Neutrophil (primary cell): ENCODE data around the gene SYCP2.
A peak's percentile ranks its signal among the peaks of the same experiment; 100 is the strongest.

Source experiments
- H3K27ac ChIP-seq: fragments of 200-600 bp; sonication (generic); 2 replicates; pipeline ENCODE4 v1.5.1; 2016; ENCODE audit warnings: mild to moderate bottlenecking, moderate library complexity
- H3K27me3 ChIP-seq: fragments of 200-600 bp; sonication (generic); 2 replicates; pipeline ENCODE4 v1.6.0; 2016; ENCODE audit warnings: mild to moderate bottlenecking
- H3K36me3 ChIP-seq: fragments of 200-600 bp; sonication (generic); 2 replicates; pipeline ENCODE4 v1.5.1; 2017
- H3K4me1 ChIP-seq, 2 experiments: fragments of 200-600 bp in 1 of 2; sonication (generic) in 1 of 2; 1 replicate in 1 of 2; 2 replicates in 1 of 2; pipeline versions ENCODE4 v1.5.1 to v1.6.1; 2013 to 2016; ENCODE audit warnings: low read depth in 1 of 2, low read length in 1 of 2, mild to moderate bottlenecking in 1 of 2, moderate library complexity in 1 of 2; ENCODE audit not compliant: control insufficient read depth in 1 of 2, insufficient read depth in 1 of 2
- H3K4me3 ChIP-seq, 2 experiments: fragments of 200-600 bp in 1 of 2; sonication (generic) in 1 of 2; 1 replicate in 1 of 2; 2 replicates in 1 of 2; pipeline ENCODE4 v1.5.1; 2013 to 2016; ENCODE audit warnings: low read depth in 1 of 2, low read length in 1 of 2, mild to moderate bottlenecking in 1 of 2, moderate library complexity in 1 of 2
- H3K9me3 ChIP-seq: fragments of 200-600 bp; sonication (generic); 2 replicates; pipeline ENCODE4 v1.5.1; 2016
- CTCF ChIP-seq: fragments of 200-600 bp; sonication (generic); IDR thresholded peaks from 2 replicates; pipeline ENCODE4 v1.5.1; 2016; ENCODE audit warnings: antibody characterized with exemption

SYCP2 gene

GRCh38 chr20:59932616-59933295, 681 bp downstream of the SYCP2 start:
- Histone ChIP-seq H3K4me3 (peak overlapping the region; percentile 69 to 77), H3K27ac (no peak overlapping the region), H3K36me3 (peaks cover 3% of the 10 kb centered on the region), H3K9me3 (no peaks in the 10 kb centered on the region), H3K4me1 (peaks cover 34 to 49% of the 10 kb centered on the region in 2 experiments), H3K27me3 (no peaks in the 10 kb centered on the region)
- no peak for TF ChIP-seq CTCF

- no peaks in the 10 kb centered on the region for H3K27me3 ChIP-seq
- peaks cover 3% of the 10 kb centered on the region for H3K36me3 ChIP-seq
- TF ChIP-seq CTCF = no peak
- peaks cover 24 to 38% of the 10 kb centered on the region in 2 experiments for H3K4me1 ChIP-seq
- no peaks in the 10 kb centered on the region for H3K9me3 ChIP-seq
- H3K27ac ChIP-seq = no peak overlapping the region
- H3K4me3 ChIP-seq = no peak overlapping the region
Measured at GRCh38 chr20:59931511-59932312, 1.7 kb downstream of the SYCP2 start.

GRCh38 chr20:59925899-59926298, 7.5 kb downstream of the SYCP2 start:
- no peaks in the 10 kb centered on the region for H3K9me3 ChIP-seq
- no peak overlapping the region for H3K27ac ChIP-seq
- H3K4me1 ChIP-seq = no peaks in the 10 kb centered on the region
- no peak for TF ChIP-seq CTCF
- H3K27me3 ChIP-seq = peaks cover 9% of the 10 kb centered on the region
- no peak overlapping the region for H3K4me3 ChIP-seq
- no peaks in the 10 kb centered on the region for H3K36me3 ChIP-seq

GRCh38 chr20:59925359-59925758, 8.1 kb downstream of the SYCP2 start:
- H3K27me3 ChIP-seq = peaks cover 9% of the 10 kb centered on the region
- H3K27ac ChIP-seq = no peak overlapping the region
- no peak overlapping the region for H3K4me3 ChIP-seq
- no peak for TF ChIP-seq CTCF
- H3K4me1 ChIP-seq = no peaks in the 10 kb centered on the region
- H3K36me3 ChIP-seq = no peaks in the 10 kb centered on the region
- no peaks in the 10 kb centered on the region for H3K9me3 ChIP-seq

- Histone ChIP-seq H3K4me3 (no peak overlapping the region), H3K27me3 (peaks cover 9% of the 10 kb centered on the region), H3K4me1 (no peaks in the 10 kb centered on the region), H3K9me3 (no peaks in the 10 kb centered on the region), H3K36me3 (no peaks in the 10 kb centered on the region), H3K27ac (no peak overlapping the region)
- TF ChIP-seq CTCF = no peak
Measured at GRCh38 chr20:59923514-59923913, 9.9 kb downstream of the SYCP2 start.
